Measurements from ENCODE around the gene PTPN14.

- TF ChIP-seq ZNF114 (CRISPR knock-in tag; IDR thresholded peaks at IDR 0.05) (no peak), CTCF (conservative IDR thresholded peaks at IDR 0.05; ENCODE audit: low read depth in 2 of 2) (no peak), EZH2 (IDR thresholded peaks at IDR 0.05; ENCODE audit: low read depth, unreplicated experiment) (no peak), CREB1 (CRISPR knock-in tag; IDR thresholded peaks at IDR 0.05; ENCODE audit: low read depth) (no peak), ETS1 (IDR thresholded peaks at IDR 0.05) (no peak), EZH2phosphoT487 (IDR thresholded peaks at IDR 0.05; ENCODE audit: unreplicated experiment) (no peak), POLR2AphosphoS5 (IDR thresholded peaks at IDR 0.05; ENCODE audit: low read depth) (no peak), JUNB (IDR thresholded peaks at IDR 0.05; ENCODE audit: unreplicated experiment) (no peak), REST (IDR thresholded peaks at IDR 0.05; ENCODE audit: unreplicated experiment) (no peak)
Observed at GRCh38 chr1:214514032-214514818, 37.2 kb downstream of the PTPN14 start.

Data from GM23338 (cell line).